ENCODE data around the gene ACY1. TPM values are rescaled to one million over a fixed set of nuclear protein-coding genes. Genes with fewer than 3 reads are reported as not detected.

Gene ACY1
- total and polyA plus RNA-seq, 2 of the 13 experiments (the other 11 are each of a cell fraction or from before 2014, with no cell fraction given), result 113 to 162 TPM

GRCh38 chr3:51982838-51983577 lies at the start of gene ACY1 (continued):
- TF ChIP-seq, protein P1, sequence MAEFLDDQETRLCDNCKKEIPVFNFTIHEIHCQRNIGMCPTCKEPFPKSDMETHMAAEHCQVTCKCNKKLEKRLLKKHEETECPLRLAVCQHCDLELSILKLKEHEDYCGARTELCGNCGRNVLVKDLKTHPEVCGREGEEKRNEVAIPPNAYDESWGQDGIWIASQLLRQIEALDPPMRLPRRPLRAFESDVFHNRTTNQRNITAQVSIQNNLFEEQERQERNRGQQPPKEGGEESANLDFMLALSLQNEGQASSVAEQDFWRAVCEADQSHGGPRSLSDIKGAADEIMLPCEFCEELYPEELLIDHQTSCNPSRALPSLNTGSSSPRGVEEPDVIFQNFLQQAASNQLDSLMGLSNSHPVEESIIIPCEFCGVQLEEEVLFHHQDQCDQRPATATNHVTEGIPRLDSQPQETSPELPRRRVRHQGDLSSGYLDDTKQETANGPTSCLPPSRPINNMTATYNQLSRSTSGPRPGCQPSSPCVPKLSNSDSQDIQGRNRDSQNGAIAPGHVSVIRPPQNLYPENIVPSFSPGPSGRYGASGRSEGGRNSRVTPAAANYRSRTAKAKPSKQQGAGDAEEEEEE (CRISPR knock-in tag; IDR thresholded peaks at IDR 0.05; ENCODE audit: borderline replicate concordance), result no peak
- TF ChIP-seq, protein P2, sequence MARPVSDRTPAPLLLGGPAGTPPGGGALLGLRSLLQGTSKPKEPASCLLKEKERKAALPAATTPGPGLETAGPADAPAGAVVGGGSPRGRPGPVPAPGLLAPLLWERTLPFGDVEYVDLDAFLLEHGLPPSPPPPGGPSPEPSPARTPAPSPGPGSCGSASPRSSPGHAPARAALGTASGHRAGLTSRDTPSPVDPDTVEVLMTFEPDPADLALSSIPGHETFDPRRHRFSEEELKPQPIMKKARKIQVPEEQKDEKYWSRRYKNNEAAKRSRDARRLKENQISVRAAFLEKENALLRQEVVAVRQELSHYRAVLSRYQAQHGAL (CRISPR knock-in tag; IDR thresholded peaks at IDR 0.05; ENCODE audit: not compliant biosample characterization), result peak; percentile 61
- TF ChIP-seq ZBTB4 (CRISPR knock-in tag; IDR thresholded peaks at IDR 0.05; ENCODE audit: borderline replicate concordance), result peak; percentile 86; the same call in 1 of the 2 replicates
- TF ChIP-seq MEIS1 (CRISPR knock-in tag; IDR thresholded peaks at IDR 0.05; ENCODE audit: borderline replicate concordance), result peak; percentile 93
- TF ChIP-seq ZBTB7A (CRISPR knock-in tag; IDR thresholded peaks at IDR 0.05), result no peak; the same call in none of the 2 replicates
- peak; percentile 36; the same call in 1 of the 2 replicates for TF ChIP-seq HOXA7 (CRISPR knock-in tag; IDR thresholded peaks at IDR 0.05)
- TF ChIP-seq MAFF (IDR thresholded peaks at IDR 0.05; ENCODE audit: low read depth, low read length), result no peak
- peak; percentile 97; the same call in 1 of the 2 replicates for TF ChIP-seq ZSCAN31 (CRISPR knock-in tag; IDR thresholded peaks at IDR 0.05; ENCODE audit: low read depth)
- no peak for TF ChIP-seq ZNF597 (CRISPR knock-in tag; IDR thresholded peaks at IDR 0.05)
- TF ChIP-seq ZNF138 (CRISPR knock-in tag; IDR thresholded peaks at IDR 0.05; ENCODE audit: low read depth), result peak; percentile 87; the same call in 1 of the 2 replicates
- TF ChIP-seq ZNF839 (CRISPR knock-in tag; IDR thresholded peaks at IDR 0.05; ENCODE audit: borderline replicate concordance), result 0 out of 2 replicates have a peak, but pooled peaks have one; percentile 34
- peak; percentile 57; the same call in 1 of the 2 replicates for TF ChIP-seq PITX1 (CRISPR knock-in tag; IDR thresholded peaks at IDR 0.05)
- TF ChIP-seq, protein P3, sequence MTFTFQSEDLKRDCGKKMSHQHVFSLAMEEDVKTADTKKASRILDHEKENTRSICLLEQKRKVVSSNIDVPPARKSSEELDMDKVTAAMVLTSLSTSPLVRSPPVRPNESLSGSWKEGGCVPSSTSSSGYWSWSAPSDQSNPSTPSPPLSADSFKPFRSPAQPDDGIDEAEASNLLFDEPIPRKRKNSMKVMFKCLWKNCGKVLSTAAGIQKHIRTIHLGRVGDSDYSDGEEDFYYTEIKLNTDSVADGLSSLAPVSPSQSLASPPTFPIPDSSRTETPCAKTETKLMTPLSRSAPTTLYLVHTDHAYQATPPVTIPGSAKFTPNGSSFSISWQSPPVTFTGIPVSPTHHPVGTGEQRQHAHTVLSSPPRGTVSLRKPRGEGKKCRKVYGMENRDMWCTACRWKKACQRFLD (CRISPR knock-in tag; IDR thresholded peaks at IDR 0.05; ENCODE audit: borderline replicate concordance), result peak; percentile 70; the same call in 1 of the 2 replicates
- peak; percentile 92; the same call in 1 of the 2 replicates for TF ChIP-seq ZZZ3 (CRISPR knock-in tag; IDR thresholded peaks at IDR 0.05; ENCODE audit: borderline replicate concordance)
- TF ChIP-seq, protein P4, sequence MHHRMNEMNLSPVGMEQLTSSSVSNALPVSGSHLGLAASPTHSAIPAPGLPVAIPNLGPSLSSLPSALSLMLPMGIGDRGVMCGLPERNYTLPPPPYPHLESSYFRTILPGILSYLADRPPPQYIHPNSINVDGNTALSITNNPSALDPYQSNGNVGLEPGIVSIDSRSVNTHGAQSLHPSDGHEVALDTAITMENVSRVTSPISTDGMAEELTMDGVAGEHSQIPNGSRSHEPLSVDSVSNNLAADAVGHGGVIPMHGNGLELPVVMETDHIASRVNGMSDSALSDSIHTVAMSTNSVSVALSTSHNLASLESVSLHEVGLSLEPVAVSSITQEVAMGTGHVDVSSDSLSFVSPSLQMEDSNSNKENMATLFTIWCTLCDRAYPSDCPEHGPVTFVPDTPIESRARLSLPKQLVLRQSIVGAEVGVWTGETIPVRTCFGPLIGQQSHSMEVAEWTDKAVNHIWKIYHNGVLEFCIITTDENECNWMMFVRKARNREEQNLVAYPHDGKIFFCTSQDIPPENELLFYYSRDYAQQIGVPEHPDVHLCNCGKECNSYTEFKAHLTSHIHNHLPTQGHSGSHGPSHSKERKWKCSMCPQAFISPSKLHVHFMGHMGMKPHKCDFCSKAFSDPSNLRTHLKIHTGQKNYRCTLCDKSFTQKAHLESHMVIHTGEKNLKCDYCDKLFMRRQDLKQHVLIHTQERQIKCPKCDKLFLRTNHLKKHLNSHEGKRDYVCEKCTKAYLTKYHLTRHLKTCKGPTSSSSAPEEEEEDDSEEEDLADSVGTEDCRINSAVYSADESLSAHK (CRISPR knock-in tag; IDR thresholded peaks at IDR 0.05; ENCODE audit: borderline replicate concordance), result no peak

Data from HepG2 (cell line).